SU-DHL-6 (cell line): ENCODE results near the gene PXMP4.

Experiments
- H2AFZ ChIP-seq: fragments of 200-600 bp; sonication (generic); 2 replicates; pipeline ENCODE4 v1.6.1; 2014; ENCODE audit warnings: low read depth, mild to moderate bottlenecking, moderate library complexity, mixed read lengths, antibody characterized with exemption, low read length; ENCODE audit not compliant: severe bottlenecking
- H3F3A ChIP-seq: fragments of 200-600 bp; shearing (Covaris generic); 2 replicates; pipeline ENCODE4 v1.6.0; 2016; ENCODE audit warnings: antibody characterized with exemption, mild to moderate bottlenecking; ENCODE audit not compliant: insufficient read depth
- H3K27ac ChIP-seq: fragments of 200-600 bp; sonication (generic); 2 replicates; pipeline ENCODE4 v1.5.1; 2016; ENCODE audit warnings: low read depth, mild to moderate bottlenecking, low read length, moderate library complexity, mixed read lengths
- H3K27me3 ChIP-seq: fragments of 200-600 bp; sonication (generic), shearing (Covaris generic); 2 replicates; pipeline ENCODE4 v1.6.0; 2014; ENCODE audit warnings: mild to moderate bottlenecking, low read length
- H3K36me3 ChIP-seq: fragments of 200-600 bp; sonication (generic); 2 replicates; pipeline ENCODE4 v1.6.1; 2014; ENCODE audit warnings: mild to moderate bottlenecking, low read length, mixed read lengths
- H3K4me2 ChIP-seq: fragments of 300-600, 200-600 bp; shearing (Covaris generic), sonication (generic); 2 replicates; pipeline ENCODE4 v1.6.0; 2014; ENCODE audit warnings: low read length, low read depth, mild to moderate bottlenecking; ENCODE audit not compliant: poor library complexity, severe bottlenecking
- H3K4me3 ChIP-seq: fragments of 200-600 bp; sonication (generic); 2 replicates; pipeline ENCODE4 v1.5.1; 2014; ENCODE audit warnings: antibody characterized with exemption, low read length, mild to moderate bottlenecking, mixed read lengths; ENCODE audit not compliant: insufficient read depth, poor library complexity, severe bottlenecking
- H3K79me2 ChIP-seq: fragments of 200-600 bp; sonication (generic); 2 replicates; pipeline ENCODE4 v1.6.1; 2014; ENCODE audit warnings: mild to moderate bottlenecking, low read length, moderate library complexity; ENCODE audit not compliant: insufficient read depth
- H3K9ac ChIP-seq: fragments of 200-600 bp; sonication (generic); 2 replicates; pipeline ENCODE4 v1.7.0; 2014; ENCODE audit warnings: mild to moderate bottlenecking, low read length
- H3K9me2 ChIP-seq: fragments of 200-600 bp; sonication (generic); replicated peaks from 2 replicates; pipeline ENCODE4 v1.6.1; 2014; ENCODE audit warnings: low read length; ENCODE audit not compliant: insufficient read depth
- H3K9me3 ChIP-seq: fragments of 200-600 bp; sonication (generic); 2 replicates; pipeline ENCODE4 v1.6.1; 2014; ENCODE audit warnings: low read length, mixed read lengths; ENCODE audit not compliant: insufficient read depth
- H4K20me1 ChIP-seq: fragments of 200-600 bp; sonication (generic); 2 replicates; pipeline ENCODE4 v1.6.1; 2014; ENCODE audit warnings: low read depth, mild to moderate bottlenecking, antibody characterized with exemption, low read length, moderate library complexity, mixed read lengths
- CTCF ChIP-seq: fragments of 200-600 bp; sonication (generic); IDR thresholded peaks from one replicate; pipeline ENCODE4 v1.5.1; 2017; ENCODE audit warnings: antibody characterized with exemption, mild to moderate bottlenecking, low read length, moderate library complexity; ENCODE audit not compliant: insufficient read depth, poor library complexity, severe bottlenecking
- EZH2phosphoT487 ChIP-seq: fragments of 200-600 bp; sonication (generic), shearing (Covaris generic); conservative IDR thresholded peaks from 2 replicates; pipeline ENCODE4 v1.6.1; 2018; ENCODE audit warnings: mild to moderate bottlenecking, antibody characterized with exemption, low read length, moderate library complexity, mixed read lengths

Gene PXMP4

GRCh38 chr20:33654680-33655161 is 65.4 kb downstream of the PXMP4 start:
- H4K20me1 ChIP-seq, result no peaks in the 10 kb centered on the region
- H3K9ac ChIP-seq, result no peak overlapping the region
- H3K4me2 ChIP-seq, result no peak overlapping the region
- H3K79me2 ChIP-seq, result no peaks in the 10 kb centered on the region
- no peak overlapping the region for H3K4me3 ChIP-seq
- no peaks in the 10 kb centered on the region for H3K36me3 ChIP-seq
- no peak overlapping the region for H3K27ac ChIP-seq
- H3K27me3 ChIP-seq, result no peaks in the 10 kb centered on the region
- no peaks in the 10 kb centered on the region for H3K9me3 ChIP-seq
- no peaks in the 10 kb centered on the region for H3K9me2 ChIP-seq
- no peaks in the 10 kb centered on the region for H3F3A ChIP-seq
- no peak for TF ChIP-seq CTCF
- no peak for TF ChIP-seq EZH2phosphoT487
- no peak overlapping the region for H2AFZ ChIP-seq

- Histone ChIP-seq H3K27me3 (no peaks in the 10 kb centered on the region), H3F3A (no peaks in the 10 kb centered on the region), H3K9ac (no peak overlapping the region), H4K20me1 (no peaks in the 10 kb centered on the region), H2AFZ (no peak overlapping the region), H3K79me2 (no peaks in the 10 kb centered on the region), H3K9me3 (no peaks in the 10 kb centered on the region), H3K9me2 (no peaks in the 10 kb centered on the region), H3K4me3 (no peak overlapping the region), H3K4me2 (no peak overlapping the region), H3K36me3 (no peaks in the 10 kb centered on the region), H3K27ac (no peak overlapping the region)
- TF ChIP-seq EZH2phosphoT487 (no peak), CTCF (no peak)
Measured at GRCh38 chr20:33653900-33654596, 66.1 kb downstream of the PXMP4 start.

GRCh38 chr20:33653218-33653899 is 66.8 kb downstream of the PXMP4 start:
- Histone ChIP-seq H3K27me3 (no peaks in the 10 kb centered on the region), H3K9ac (no peak overlapping the region), H3K27ac (no peak overlapping the region), H3F3A (no peaks in the 10 kb centered on the region), H3K4me3 (no peak overlapping the region), H3K36me3 (no peaks in the 10 kb centered on the region), H3K79me2 (no peaks in the 10 kb centered on the region), H3K4me2 (no peak overlapping the region), H2AFZ (no peak overlapping the region), H4K20me1 (no peaks in the 10 kb centered on the region), H3K9me2 (no peaks in the 10 kb centered on the region), H3K9me3 (no peaks in the 10 kb centered on the region)
- TF ChIP-seq CTCF, result peak; percentile 52
- no peak for TF ChIP-seq EZH2phosphoT487
